GM19240 (cell line): ENCODE measurements around the gene USP6NL.

Source experiments
- DNase-seq: peaks from one replicate; pipeline ENCODE4 v3.0.0; 2011; ENCODE audit warnings: low spot score; ENCODE audit not compliant: insufficient read length

The USP6NL gene

GRCh38 chr10:11617233-11617632, 5.8 kb upstream of the USP6NL start:
- DNase-seq = no peak

GRCh38 chr10:11616021-11616420, 4.6 kb upstream of the USP6NL start:
- DNase-seq = no peak

GRCh38 chr10:11615396-11615795, 3.9 kb upstream of the USP6NL start:
- no peak for DNase-seq

GRCh38 chr10:11612021-11613001, 861 bp upstream of the USP6NL start:
- DNase-seq = no peak

GRCh38 chr10:11610826-11611247, 613 bp downstream of the USP6NL start:
- no peak for DNase-seq

- DNase-seq = no peak
These were observed 1.2 kb downstream of the USP6NL start for GRCh38 chr10:11610166-11610825.

- no peak for DNase-seq
These were observed 1.9 kb downstream of the USP6NL start for GRCh38 chr10:11609492-11610093.

GRCh38 chr10:11609052-11609451, 2.4 kb downstream of the USP6NL start:
- no peak for DNase-seq

GRCh38 chr10:11608159-11609013, 3.1 kb downstream of the USP6NL start:
- DNase-seq = no peak

GRCh38 chr10:11605807-11606408, 5.5 kb downstream of the USP6NL start:
- no peak for DNase-seq

GRCh38 chr10:11604865-11605650, 6.4 kb downstream of the USP6NL start:
- no peak for DNase-seq

GRCh38 chr10:11603741-11604140, 7.7 kb downstream of the USP6NL start:
- no peak for DNase-seq

GRCh38 chr10:11602919-11603523, 8.4 kb downstream of the USP6NL start:
- no peak for DNase-seq

- DNase-seq = no peak
These were observed 9.1 kb downstream of the USP6NL start for GRCh38 chr10:11602358-11602757.

GRCh38 chr10:11601670-11602069, 9.8 kb downstream of the USP6NL start:
- DNase-seq = no peak

GRCh38 chr10:11600280-11600679, 11.2 kb downstream of the USP6NL start:
- DNase-seq = no peak

- no peak for DNase-seq
These were observed 12.6 kb downstream of the USP6NL start for GRCh38 chr10:11598712-11599397.

GRCh38 chr10:11597470-11597869, 14.0 kb downstream of the USP6NL start:
- no peak for DNase-seq

GRCh38 chr10:11595395-11595692, 16.1 kb downstream of the USP6NL start:
- DNase-seq = no peak
